HG02884 (cell line): ENCODE data around the gene VPS8.

Experiments used
- ATAC-seq: cut with Tn5 transposase; IDR thresholded peaks from one replicate; pipeline ENCODE4 v1.9.1; 2021; ENCODE audit warnings: mild to moderate bottlenecking, moderate library complexity; ENCODE audit not compliant: unreplicated experiment

The VPS8 gene

DNA sequence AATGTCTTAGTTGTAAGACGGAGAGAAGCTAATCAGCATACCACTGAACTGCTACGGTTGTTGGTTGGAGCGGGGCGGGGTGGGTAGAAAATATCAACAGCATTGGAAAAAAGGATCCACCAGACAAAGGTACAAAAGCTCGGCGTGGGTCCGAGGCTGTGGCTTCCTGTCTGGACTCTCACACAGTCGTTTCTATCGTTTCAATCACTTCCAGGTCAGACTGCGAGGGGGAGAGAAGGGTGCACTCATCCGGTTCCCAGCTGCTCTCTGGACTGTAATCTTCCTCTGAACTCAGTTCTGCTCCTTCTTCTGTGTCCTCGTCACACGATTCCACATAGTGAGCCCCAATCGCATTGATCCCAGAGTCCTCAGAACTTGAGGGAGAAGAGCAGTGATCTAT is 270.9 kb downstream of the VPS8 start:
- no peak for ATAC-seq

GRCh38 chr3:185084402-185084801 is 272.4 kb downstream of the VPS8 start:
- no peak for ATAC-seq

DNA sequence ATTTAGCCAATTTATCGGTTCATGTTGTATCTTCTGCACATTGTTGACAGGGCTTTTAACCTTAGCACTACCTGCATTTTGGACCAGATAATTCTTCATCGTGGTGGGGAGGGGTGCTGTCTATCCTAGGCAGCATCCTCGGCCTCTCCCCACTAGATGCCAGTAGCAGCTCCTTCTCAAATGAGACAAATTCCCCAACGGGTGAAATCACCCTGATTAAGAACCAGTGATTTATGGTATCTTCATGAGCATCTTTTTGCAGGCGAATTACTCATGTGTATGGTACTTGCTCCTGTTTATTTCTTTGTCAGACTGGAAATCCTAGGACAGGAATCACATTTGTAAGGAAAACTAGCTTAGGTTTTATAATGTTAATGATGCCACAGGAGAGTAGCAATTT is 272.9 kb downstream of the VPS8 start:
- ATAC-seq = no peak

GRCh38 chr3:185087419-185087818 is 275.5 kb downstream of the VPS8 start:
- no peak for ATAC-seq

- no peak for ATAC-seq
These were observed 277.4 kb downstream of the VPS8 start for GRCh38 chr3:185089343-185089742.

DNA sequence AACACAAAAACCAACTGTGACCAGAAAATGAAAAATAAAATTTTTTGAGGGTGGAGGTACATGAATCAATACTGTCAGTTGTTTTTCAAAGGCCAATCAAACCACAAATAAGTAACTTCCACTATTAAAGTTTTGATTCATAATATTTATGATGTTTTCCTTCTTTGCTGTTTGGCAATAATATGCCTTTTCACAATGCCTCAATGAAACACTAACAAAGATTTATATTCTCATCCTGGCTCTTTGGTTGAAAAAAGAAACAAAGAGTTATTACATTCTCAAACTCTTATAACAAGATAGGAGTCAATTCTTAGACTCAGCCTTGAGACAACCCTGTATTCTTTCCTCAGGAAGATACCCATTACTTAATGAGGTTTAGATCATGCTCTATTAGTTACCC is 277.8 kb downstream of the VPS8 start:
- no peak for ATAC-seq

GRCh38 chr3:185090811-185091210 is 278.8 kb downstream of the VPS8 start:
- no peak for ATAC-seq

GRCh38 chr3:185093116-185093515 is 281.1 kb downstream of the VPS8 start:
- ATAC-seq = no peak

DNA sequence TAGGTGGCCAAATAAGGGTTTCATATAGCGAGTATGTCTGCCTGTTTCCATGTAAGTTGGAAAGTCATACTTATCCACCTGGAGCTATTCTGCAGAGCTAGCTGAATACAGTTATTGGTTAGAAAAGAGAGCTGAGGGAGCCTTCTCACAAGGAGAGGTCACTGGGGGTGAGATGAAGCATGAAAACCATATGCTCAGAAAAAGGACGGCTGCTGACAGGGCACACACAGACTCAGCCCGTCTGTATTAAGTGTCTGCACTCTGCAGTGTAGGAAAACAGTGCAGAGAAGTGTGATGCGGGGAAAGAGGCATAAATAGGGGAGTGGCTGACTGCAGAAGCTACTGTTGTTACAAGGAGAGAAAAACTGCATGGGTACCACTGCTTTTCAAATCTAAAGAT is 282.7 kb downstream of the VPS8 start:
- ATAC-seq = no peak
